RKO (cell line): ENCODE data around the gene FOXK1.
A peak's percentile ranks its signal among the peaks of the same experiment; 100 is the strongest.
"Not testable (repeated sequence)": the region's sequence is repeated elsewhere in the genome, so short reads cannot be mapped to it uniquely, and the experiment has no call there.

Experiments
- DNase-seq: peaks from one replicate; pipeline ENCODE4 v3.0.0-alpha.2; 2016; ENCODE audit warnings: low spot score

The FOXK1 gene

GRCh38 chr7:4681886-4682620 lies at the start of gene FOXK1:
Gene FOXK1, plus strand, starts transcription at chr7:4682295. Its CDS starts 14 bp downstream, at chr7:4682309.
- DNase-seq = peak; percentile 76

- DNase-seq = peak; percentile 89
These were observed 49.1 kb upstream of the FOXK1 start for GRCh38 chr7:4633012-4633411.

GRCh38 chr7:4634166-4634565 lies 47.9 kb upstream of the FOXK1 start:
- DNase-seq = peak; percentile 19

- DNase-seq = no peak
These were observed 43.1 kb upstream of the FOXK1 start for GRCh38 chr7:4638781-4639575.

- DNase-seq = no peak
These were observed 40.9 kb upstream of the FOXK1 start for GRCh38 chr7:4641091-4641666.

GRCh38 chr7:4641667-4642467 lies 40.2 kb upstream of the FOXK1 start:
- peak; percentile 93 for DNase-seq

GRCh38 chr7:4642468-4643203 lies 39.5 kb upstream of the FOXK1 start:
- DNase-seq = peak; percentile 43

GRCh38 chr7:4643204-4643471 lies 39.0 kb upstream of the FOXK1 start:
- not testable (repeated sequence) for DNase-seq

- DNase-seq = no peak
These were observed 36.8 kb upstream of the FOXK1 start for GRCh38 chr7:4645246-4645645.

GRCh38 chr7:4648111-4648510 lies 34.0 kb upstream of the FOXK1 start:
- no peak for DNase-seq

GRCh38 chr7:4650433-4651047 lies 31.6 kb upstream of the FOXK1 start:
- no peak for DNase-seq

- DNase-seq = no peak
These were observed 28.3 kb upstream of the FOXK1 start for GRCh38 chr7:4653771-4654170.

- no peak for DNase-seq
These were observed 26.8 kb upstream of the FOXK1 start for GRCh38 chr7:4655311-4655710.

GRCh38 chr7:4655896-4656295 lies 26.2 kb upstream of the FOXK1 start:
- DNase-seq = no peak

GRCh38 chr7:4657640-4658417 lies 24.3 kb upstream of the FOXK1 start:
- DNase-seq = no peak

- DNase-seq = peak; percentile 45
These were observed 22.4 kb upstream of the FOXK1 start for GRCh38 chr7:4659551-4660286.

- no peak for DNase-seq
These were observed 20.2 kb upstream of the FOXK1 start for GRCh38 chr7:4661871-4662270.

- DNase-seq = no peak
These were observed 18.7 kb upstream of the FOXK1 start for GRCh38 chr7:4663239-4664018.

- DNase-seq = no peak
These were observed 16.4 kb upstream of the FOXK1 start for GRCh38 chr7:4665661-4666060.
